GM12878 (cell line): Measurements from ENCODE around the gene TNS4.

Experiments used
- BCL3 ChIP-seq: IDR thresholded peaks from 2 replicates; pipeline ENCODE4 v1.6.1; 2011; ENCODE audit warnings: borderline replicate concordance, low read depth, mild to moderate bottlenecking, moderate library complexity, low read length; ENCODE audit not compliant: insufficient read depth, poor library complexity, severe bottlenecking
- BCLAF1 ChIP-seq: fragments of 450-650 bp; IDR thresholded peaks from 2 replicates; pipeline ENCODE4 v1.6.1; 2017; ENCODE audit warnings: antibody characterized with exemption, mild to moderate bottlenecking, moderate library complexity
- CHD2 ChIP-seq: IDR thresholded peaks from 2 replicates; pipeline ENCODE4 v1.6.1; 2011; ENCODE audit warnings: low read depth, low read length, improper control_type of control experiment, borderline replicate concordance
- CTCF ChIP-seq, 3 experiments: IDR thresholded peaks in 2 of 3; conservative IDR thresholded peaks in 1 of 3; 2 replicates each; pipeline ENCODE4 v1.5.1; 2011; ENCODE audit warnings: low read depth in 3 of 3, low read length in 3 of 3, mild to moderate bottlenecking in 3 of 3, control low read depth in 2 of 3, moderate library complexity in 2 of 3, inconsistent platforms in 1 of 3, mixed read lengths in 1 of 3; ENCODE audit not compliant: control insufficient read depth in 2 of 3, insufficient read depth in 1 of 3; ENCODE audit errors: extremely low read depth in 1 of 3
- JUND ChIP-seq: IDR thresholded peaks from 2 replicates; pipeline ENCODE4 v1.6.1; 2012; ENCODE audit warnings: low read depth, mild to moderate bottlenecking, low read length, improper control_type of control experiment, moderate library complexity
- RAD21 ChIP-seq: IDR thresholded peaks from 2 replicates; pipeline ENCODE4 v1.6.1; 2011; ENCODE audit warnings: mild to moderate bottlenecking, low read depth, low read length, moderate library complexity; ENCODE audit not compliant: insufficient read depth
- SREBF1 ChIP-seq: IDR thresholded peaks from 2 replicates; pipeline ENCODE4 v1.6.1; 2012; ENCODE audit warnings: mild to moderate bottlenecking, low read length
- STAT3 ChIP-seq: IDR thresholded peaks from 2 replicates; pipeline ENCODE4 v1.6.1; 2011; ENCODE audit warnings: low read depth, low read length, improper control_type of control experiment
- USF1 ChIP-seq: IDR thresholded peaks from 2 replicates; pipeline ENCODE4 v1.6.1; 2011; ENCODE audit warnings: borderline replicate concordance, low read depth, mild to moderate bottlenecking, moderate library complexity, mixed read lengths, low read length; ENCODE audit not compliant: insufficient read depth; ENCODE audit errors: extremely low read length
- ZBTB33 ChIP-seq: fragments of 450-650 bp; IDR thresholded peaks from 2 replicates; pipeline ENCODE4 v1.6.1; 2017; ENCODE audit warnings: mild to moderate bottlenecking

GRCh38 chr17:40450175-40450574 lies 51.2 kb downstream of the TNS4 start:
- no peak for TF ChIP-seq BCLAF1
- no peak for TF ChIP-seq JUND
- TF ChIP-seq CHD2 = no peak
- TF ChIP-seq CTCF (IDR thresholded peaks at IDR 0.05 in 2 of 3, conservative IDR thresholded peaks at IDR 0.05 in 1 of 3; ENCODE audit: control insufficient read depth in 2 of 3, extremely low read depth in 1 of 3, insufficient read depth in 1 of 3, low read depth in 3 of 3, low read length in 3 of 3) = peak; percentile 55 to 78 (median 56); a peak in 5 of 6 replicates
- TF ChIP-seq SREBF1 = no peak
- no peak for TF ChIP-seq BCL3
- TF ChIP-seq STAT3 = no peak
- TF ChIP-seq USF1 = no peak
- no peak for TF ChIP-seq ZBTB33
- TF ChIP-seq RAD21 = peak; percentile 21; the same call in 1 of the 2 replicates
